ENCODE data around the gene ZNF654. TPM values are rescaled to one million over a fixed set of nuclear protein-coding genes. Genes with fewer than 3 reads are reported as not detected.

Gene ZNF654
- total RNA-seq, 1 experiment from 2014 or later: 25.0 TPM

GRCh38 chr3:88036221-88036620 is 22.8 kb upstream of the ZNF654 start:
- Histone ChIP-seq H3K4me3 (ENCODE audit: low read depth, low read length, poor library complexity, severe bottlenecking) (no peak overlapping the region), H3K4me1 (ENCODE audit: insufficient read depth, low read length, poor library complexity, severe bottlenecking) (no peaks in the 10 kb centered on the region), H3K36me3 (ENCODE audit: insufficient read depth, low read length, poor library complexity, severe bottlenecking) (no peaks in the 10 kb centered on the region), H3K27ac (ENCODE audit: low read depth, low read length, poor library complexity, severe bottlenecking) (no peak overlapping the region), H3K9me3 (ENCODE audit: low read depth, low read length, poor library complexity, severe bottlenecking) (no peaks in the 10 kb centered on the region), H3K27me3 (replicated peaks; ENCODE audit: insufficient read depth, low read depth, low read length, poor library complexity) (no peaks in the 10 kb centered on the region)
- BruUV-seq (replicated peaks): no TSS peak
- ChIA-PET POLR2A (ENCODE audit: low non-redundant PET) (no interaction called here), CTCF (no interaction called here)
- intact Hi-C loops (cut with micrococcal nuclease; ENCODE audit: unreplicated experiment): no loop called here
- DNase-seq (ENCODE audit: low spot score): no peak
- TF ChIP-seq EZH2 (IDR thresholded peaks at IDR 0.05; ENCODE audit: borderline replicate concordance, low read depth, low read length, poor library complexity, severe bottlenecking) (no peak), CTCF (conservative IDR thresholded peaks at IDR 0.05; ENCODE audit: low read depth, low read length) (no peak)

- H3K4me3 ChIP-seq (ENCODE audit: low read depth, low read length, poor library complexity, severe bottlenecking): no peak overlapping the region
- BruUV-seq (replicated peaks): no TSS peak
- no peaks in the 10 kb centered on the region for H3K36me3 ChIP-seq (ENCODE audit: insufficient read depth, low read length, poor library complexity, severe bottlenecking)
- TF ChIP-seq CTCF (conservative IDR thresholded peaks at IDR 0.05; ENCODE audit: low read depth, low read length) (no peak), EZH2 (IDR thresholded peaks at IDR 0.05; ENCODE audit: borderline replicate concordance, low read depth, low read length, poor library complexity, severe bottlenecking) (no peak)
- ChIA-PET CTCF (no interaction called here), POLR2A (ENCODE audit: low non-redundant PET) (no interaction called here)
- H3K27me3 ChIP-seq (replicated peaks; ENCODE audit: insufficient read depth, low read depth, low read length, poor library complexity): no peaks in the 10 kb centered on the region
- peaks cover 3% of the 10 kb centered on the region for H3K4me1 ChIP-seq (ENCODE audit: insufficient read depth, low read length, poor library complexity, severe bottlenecking)
- no peaks in the 10 kb centered on the region for H3K9me3 ChIP-seq (ENCODE audit: low read depth, low read length, poor library complexity, severe bottlenecking)
- no peak for DNase-seq (ENCODE audit: low spot score)
- H3K27ac ChIP-seq (ENCODE audit: low read depth, low read length, poor library complexity, severe bottlenecking): no peak overlapping the region
- intact Hi-C loops (cut with micrococcal nuclease; ENCODE audit: unreplicated experiment): no loop called here
Measured at GRCh38 chr3:88038566-88038965, 20.5 kb upstream of the ZNF654 start.

GRCh38 chr3:88040529-88040928 is 18.5 kb upstream of the ZNF654 start:
- no TSS peak for BruUV-seq (replicated peaks)
- H3K4me1 ChIP-seq (ENCODE audit: insufficient read depth, low read length, poor library complexity, severe bottlenecking): peaks cover 16% of the 10 kb centered on the region
- DNase-seq (ENCODE audit: low spot score): no peak
- no peak for TF ChIP-seq EZH2 (IDR thresholded peaks at IDR 0.05; ENCODE audit: borderline replicate concordance, low read depth, low read length, poor library complexity, severe bottlenecking)
- no peak for TF ChIP-seq CTCF (conservative IDR thresholded peaks at IDR 0.05; ENCODE audit: low read depth, low read length)
- intact Hi-C loops (cut with micrococcal nuclease; ENCODE audit: unreplicated experiment): no loop called here
- H3K4me3 ChIP-seq (ENCODE audit: low read depth, low read length, poor library complexity, severe bottlenecking): no peak overlapping the region
- no peaks in the 10 kb centered on the region for H3K9me3 ChIP-seq (ENCODE audit: low read depth, low read length, poor library complexity, severe bottlenecking)
- POLR2A ChIA-PET (ENCODE audit: low non-redundant PET): no interaction called here
- H3K27ac ChIP-seq (ENCODE audit: low read depth, low read length, poor library complexity, severe bottlenecking): no peak overlapping the region
- CTCF ChIA-PET: no interaction called here
- H3K27me3 ChIP-seq (replicated peaks; ENCODE audit: insufficient read depth, low read depth, low read length, poor library complexity): no peaks in the 10 kb centered on the region
- H3K36me3 ChIP-seq (ENCODE audit: insufficient read depth, low read length, poor library complexity, severe bottlenecking): no peaks in the 10 kb centered on the region

All from A673 (cell line).